Measurements from ENCODE around the gene INSRR. TPM values are rescaled to one million over a fixed set of nuclear protein-coding genes. Genes with fewer than 3 reads are reported as not detected.

INSRR gene
- total and polyA plus RNA-seq, 3 donors from 2014 or later, result 1.5 to 7.0 (median 6.4) TPM

DNA sequence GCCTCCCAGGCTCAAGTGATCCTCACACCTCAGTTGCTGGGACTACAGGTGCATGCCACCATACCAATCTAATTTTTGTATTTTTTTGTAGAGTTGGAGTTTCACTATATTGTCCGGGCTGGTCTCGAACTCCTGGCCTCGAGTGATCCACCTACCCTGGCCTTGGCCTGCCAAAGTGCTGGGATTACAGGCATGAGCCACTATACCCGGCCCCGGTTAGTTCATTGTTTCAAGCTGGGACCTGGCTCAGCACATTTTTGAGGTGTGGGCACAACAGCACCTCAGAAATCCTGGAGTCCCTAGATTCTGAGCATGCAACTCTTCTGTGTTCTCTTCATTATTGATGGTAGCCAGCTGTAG is 63.6 kb downstream of the INSRR start:
- WGBS, 2 donors, result 72 to 81% methylated on average over 5 of the region's 5 CpGs
- no peak overlapping the region for H3K27ac ChIP-seq
- intact Hi-C loops (cut with DNase I; ENCODE audit: low total_unique reads), result no loop called here

DNA sequence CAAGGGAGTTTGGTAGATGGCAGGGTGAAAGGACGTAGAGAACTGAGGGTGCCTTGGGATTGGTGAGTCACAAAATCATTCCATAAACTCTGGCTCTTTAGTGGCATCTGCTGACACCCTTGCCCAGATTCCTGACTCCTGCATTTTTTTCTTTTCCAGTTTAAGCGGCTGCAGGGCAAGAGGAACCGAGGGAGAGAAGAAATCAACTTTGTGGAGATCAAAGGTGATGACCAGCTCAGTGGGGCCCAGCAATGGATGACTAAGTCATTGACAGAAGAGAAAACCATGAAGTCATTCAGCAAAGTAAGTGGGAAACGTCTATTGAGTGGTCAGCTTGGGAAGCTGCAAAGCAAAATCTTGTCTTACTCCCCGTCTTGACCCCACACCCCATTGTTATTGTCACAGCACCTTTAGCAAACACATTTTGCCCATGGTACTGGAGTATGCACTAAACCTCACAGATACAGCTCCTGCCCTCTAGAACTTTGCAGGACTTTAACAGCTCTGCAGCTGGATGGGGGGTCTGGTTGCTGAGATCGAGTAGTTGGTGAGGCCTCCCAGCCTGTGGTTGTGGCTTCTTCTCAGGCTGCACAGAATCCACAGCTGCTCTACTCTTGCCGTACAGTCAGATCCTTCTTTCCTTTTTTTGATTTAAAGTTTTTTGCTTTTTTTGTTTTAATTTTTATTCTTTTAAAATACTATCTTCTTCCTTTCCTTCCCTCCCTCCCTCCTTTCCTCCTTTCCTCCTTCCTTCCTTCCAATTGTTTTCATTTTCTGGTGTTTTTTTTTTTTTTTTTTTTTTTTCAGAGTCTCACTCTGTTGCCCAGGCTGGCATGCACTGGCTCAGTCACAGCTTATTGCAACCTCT is 64.2 kb downstream of the INSRR start:
- intact Hi-C loops (cut with DNase I; ENCODE audit: low total_unique reads), result no loop called here
- no peak for TF ChIP-seq POLR2A (IDR thresholded peaks at IDR 0.05)
- TF ChIP-seq, protein P1, sequence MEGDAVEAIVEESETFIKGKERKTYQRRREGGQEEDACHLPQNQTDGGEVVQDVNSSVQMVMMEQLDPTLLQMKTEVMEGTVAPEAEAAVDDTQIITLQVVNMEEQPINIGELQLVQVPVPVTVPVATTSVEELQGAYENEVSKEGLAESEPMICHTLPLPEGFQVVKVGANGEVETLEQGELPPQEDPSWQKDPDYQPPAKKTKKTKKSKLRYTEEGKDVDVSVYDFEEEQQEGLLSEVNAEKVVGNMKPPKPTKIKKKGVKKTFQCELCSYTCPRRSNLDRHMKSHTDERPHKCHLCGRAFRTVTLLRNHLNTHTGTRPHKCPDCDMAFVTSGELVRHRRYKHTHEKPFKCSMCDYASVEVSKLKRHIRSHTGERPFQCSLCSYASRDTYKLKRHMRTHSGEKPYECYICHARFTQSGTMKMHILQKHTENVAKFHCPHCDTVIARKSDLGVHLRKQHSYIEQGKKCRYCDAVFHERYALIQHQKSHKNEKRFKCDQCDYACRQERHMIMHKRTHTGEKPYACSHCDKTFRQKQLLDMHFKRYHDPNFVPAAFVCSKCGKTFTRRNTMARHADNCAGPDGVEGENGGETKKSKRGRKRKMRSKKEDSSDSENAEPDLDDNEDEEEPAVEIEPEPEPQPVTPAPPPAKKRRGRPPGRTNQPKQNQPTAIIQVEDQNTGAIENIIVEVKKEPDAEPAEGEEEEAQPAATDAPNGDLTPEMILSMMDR (IDR thresholded peaks at IDR 0.05), result no peak
- Histone ChIP-seq H3K27ac (no peak overlapping the region), H3K27me3 (no peaks in the 10 kb centered on the region), H3K4me1 (no peaks in the 10 kb centered on the region), H3K4me3 (no peak overlapping the region), H3K36me3 (ENCODE audit: low read depth, missing control alignments) (no peaks in the 10 kb centered on the region), H3K9me3 (no peaks in the 10 kb centered on the region)
- no peak for DNase-seq
- WGBS, 2 donors, result 75 to 77% methylated on average over 7 of the region's 7 CpGs

More for the DNA sequence above, 63.6 kb downstream of the INSRR start:
- Histone ChIP-seq H3K9me3 (no peaks in the 10 kb centered on the region), H3K4me1 (no peaks in the 10 kb centered on the region), H3K36me3 (ENCODE audit: low read depth, missing control alignments) (no peaks in the 10 kb centered on the region), H3K4me3 (no peak overlapping the region), H3K27me3 (no peaks in the 10 kb centered on the region)
- no peak for TF ChIP-seq POLR2A (IDR thresholded peaks at IDR 0.05)
- TF ChIP-seq, protein P1 (IDR thresholded peaks at IDR 0.05), result no peak
- no peak for DNase-seq

Other genes starting within 250 kb of the INSRR start
- 1 to 10 TPM; 5.5 to 6.0 TPM for gene HAPLN2, start 239.7 kb downstream of the INSRR start, total RNA-seq
- 1.5 TPM for gene HAPLN2, start 239.7 kb downstream of the INSRR start, polyA plus RNA-seq (ENCODE audit: insufficient read depth, low read depth, low replicate concordance)
- gene BCAN, start 217.0 kb downstream of the INSRR start, total RNA-seq, result 1 to 10 TPM; 8.8 to 9.7 TPM
- 3.3 TPM for gene BCAN, start 217.0 kb downstream of the INSRR start, polyA plus RNA-seq (ENCODE audit: insufficient read depth, low read depth, low replicate concordance)
- gene NES, start 181.7 kb downstream of the INSRR start, total RNA-seq, result 10 to 100 TPM; 17.6 to 27.7 TPM
- gene NES, start 181.7 kb downstream of the INSRR start, polyA plus RNA-seq (ENCODE audit: insufficient read depth, low read depth, low replicate concordance), result 20.7 TPM
- 1 to 10 TPM; 2.1 to 6.8 TPM for gene CRABP2, start 153.5 kb downstream of the INSRR start, total RNA-seq
- 21.0 TPM for gene CRABP2, start 153.5 kb downstream of the INSRR start, polyA plus RNA-seq (ENCODE audit: insufficient read depth, low read depth, low replicate concordance)
- gene METTL25B, start 130.6 kb downstream of the INSRR start, total RNA-seq, result 10 to 100 TPM; 34.1 to 69.0 TPM
- gene METTL25B, start 130.6 kb downstream of the INSRR start, polyA plus RNA-seq (ENCODE audit: insufficient read depth, low read depth, low replicate concordance), result 50.5 TPM
- gene ISG20L2, start 130.4 kb downstream of the INSRR start, total RNA-seq, result 100 to 1,000 TPM in 1 of 2 donors, 10 to 100 TPM in 1; 60.9 to 150 TPM
- gene ISG20L2, start 130.4 kb downstream of the INSRR start, polyA plus RNA-seq (ENCODE audit: insufficient read depth, low read depth, low replicate concordance), result 223 TPM
- gene MRPL24, start 118.0 kb downstream of the INSRR start, total RNA-seq, result 10 to 100 TPM; 36.6 to 51.7 TPM
- 101 TPM for gene MRPL24, start 118.0 kb downstream of the INSRR start, polyA plus RNA-seq (ENCODE audit: insufficient read depth, low read depth, low replicate concordance)
- gene HDGF, start 107.4 kb downstream of the INSRR start, total RNA-seq, result 10 to 100 TPM; 78.2 to 97.7 TPM
- gene HDGF, start 107.4 kb downstream of the INSRR start, polyA plus RNA-seq (ENCODE audit: insufficient read depth, low read depth, low replicate concordance), result 133 TPM
- gene PRCC, start 91.6 kb downstream of the INSRR start, total RNA-seq, result 10 to 100 TPM; 53.3 to 62.0 TPM
- 68.3 TPM for gene PRCC, start 91.6 kb downstream of the INSRR start, polyA plus RNA-seq (ENCODE audit: insufficient read depth, low read depth, low replicate concordance)
- 1 to 10 TPM in 1 of 2 donors, not detected in 1; 3.1 TPM for gene SH2D2A, start 42.3 kb downstream of the INSRR start, total RNA-seq
- 1.3 TPM for gene SH2D2A, start 42.3 kb downstream of the INSRR start, polyA plus RNA-seq (ENCODE audit: insufficient read depth, low read depth, low replicate concordance)
- 10 to 100 TPM; 14.6 to 38.8 TPM for gene NTRK1, start 1.7 kb upstream of the INSRR start, total RNA-seq
- gene NTRK1, start 1.7 kb upstream of the INSRR start, polyA plus RNA-seq (ENCODE audit: insufficient read depth, low read depth, low replicate concordance), result 4.7 TPM
- gene PEAR1, start 34.6 kb upstream of the INSRR start, total RNA-seq, result 10 to 100 TPM; 13.8 TPM
- gene PEAR1, start 34.6 kb upstream of the INSRR start, polyA plus RNA-seq (ENCODE audit: insufficient read depth, low read depth, low replicate concordance), result 10.5 TPM
- 10 to 100 TPM; 17.5 to 23.1 TPM for gene LRRC71, start 61.5 kb upstream of the INSRR start, total RNA-seq
- gene LRRC71, start 61.5 kb upstream of the INSRR start, polyA plus RNA-seq (ENCODE audit: insufficient read depth, low read depth, low replicate concordance), result 49.2 TPM
- 100 to 1,000 TPM; 113 to 120 TPM for gene ARHGEF11, start 186.6 kb upstream of the INSRR start, total RNA-seq
- 69.2 TPM for gene ARHGEF11, start 186.6 kb upstream of the INSRR start, polyA plus RNA-seq (ENCODE audit: insufficient read depth, low read depth, low replicate concordance)
- gene ETV3L, start 240.7 kb upstream of the INSRR start, total RNA-seq, result under 1 TPM in 1 of 2 donors, not detected in 1; 0.16 TPM
- gene ETV3L, start 240.7 kb upstream of the INSRR start, polyA plus RNA-seq (ENCODE audit: insufficient read depth, low read depth, low replicate concordance), result not detected